Endothelial cell of umbilical vein (primary cell): ENCODE data around the gene NDUFB4. TPM values are rescaled to one million over a fixed set of nuclear protein-coding genes. Genes with fewer than 3 reads are reported as not detected.
A peak's percentile ranks its signal among the peaks of the same experiment; 100 is the strongest.

Source experiments
- BruUV-seq: library from RNA; stranded (reverse); fragments of 400-500 nt; replicated peaks from 2 replicates; lab custom pipeline; 2021; lab: Mats Ljungman, UMichigan
- CTCF ChIA-PET: fragments of 300-600, 350-600 bp; sonication (Branson Sonifier 250); formaldehyde crosslinking; loops from one replicate; lab custom pipeline; 2021; ENCODE audit warnings: antibody characterized with exemption, inconsistent platforms; lab: Charles Lee
- POLR2A ChIA-PET: fragments of 300-600, 350-600 bp; sonication (Branson Sonifier 250); formaldehyde crosslinking; loops from one replicate; lab custom pipeline; 2021; ENCODE audit warnings: antibody characterized with exemption, inconsistent platforms; lab: Charles Lee
- DNase-seq: peaks from one replicate; pipeline ENCODE4 v3.0.0-alpha.2; 2011; ENCODE audit warnings: low read depth, low spot score
- FAIRE-seq: peaks from 2 replicates; lab custom pipeline; 2011; peaks lifted over from hg19 to GRCh38; lab: Jason Lieb, UNC
- H2AFZ ChIP-seq: 2 replicates; pipeline ENCODE4 v1.6.0; 2012; ENCODE audit warnings: low read depth, low read length, control low read depth, inconsistent platforms
- H3K27ac ChIP-seq: 2 replicates; pipeline ENCODE4 v1.5.1; 2011; ENCODE audit warnings: low read depth, mild to moderate bottlenecking, control low read depth, low read length, moderate library complexity; ENCODE audit not compliant: insufficient read depth
- H3K27me3 ChIP-seq, 2 experiments: 2 replicates each; pipeline versions ENCODE4 v1.6.0 to v1.6.1; 2011; ENCODE audit warnings: low read length in 2 of 2, mixed read lengths in 1 of 2; ENCODE audit not compliant: control insufficient read depth in 2 of 2, insufficient read depth in 2 of 2
- H3K36me3 ChIP-seq, 2 experiments: 2 replicates in 1 of 2; 3 replicates in 1 of 2; pipeline ENCODE4 v1.5.1; 2011; ENCODE audit warnings: low read length in 2 of 2, mild to moderate bottlenecking in 1 of 2, moderate library complexity in 1 of 2; ENCODE audit not compliant: control insufficient read depth in 2 of 2, insufficient read depth in 2 of 2; ENCODE audit errors: extremely low read depth in 1 of 2
- H3K4me1 ChIP-seq: 3 replicates; pipeline ENCODE4 v1.5.1; 2011; ENCODE audit warnings: mild to moderate bottlenecking, low read length; ENCODE audit not compliant: control insufficient read depth, insufficient read depth; ENCODE audit errors: extremely low read depth
- H3K4me2 ChIP-seq: 2 replicates; pipeline ENCODE4 v1.6.1; 2011; ENCODE audit warnings: low read length, control low read depth, mixed read lengths; ENCODE audit not compliant: insufficient read depth
- H3K4me3 ChIP-seq, 3 experiments: fragments of 200-600 bp in 1 of 3; sonication (generic), shearing (Covaris generic) in 1 of 3; replicated peaks in 1 of 3; 2 replicates each; pipeline ENCODE4 v1.5.1; 2011 to 2016; ENCODE audit warnings: control low read depth in 3 of 3, low read length in 3 of 3, mild to moderate bottlenecking in 2 of 3, inconsistent platforms in 1 of 3, low read depth in 1 of 3, moderate library complexity in 1 of 3; ENCODE audit not compliant: insufficient read depth in 1 of 3
- H3K79me2 ChIP-seq: 2 replicates; pipeline ENCODE4 v1.6.0; 2012; ENCODE audit warnings: low read length, inconsistent platforms; ENCODE audit not compliant: control insufficient read depth, insufficient read depth
- H3K9ac ChIP-seq: replicated peaks from 2 replicates; pipeline ENCODE3; 2011; ENCODE audit warnings: low read length, control low read depth; ENCODE audit not compliant: insufficient read depth; ENCODE audit errors: extremely low read depth
- H3K9me1 ChIP-seq: replicated peaks from 3 replicates; pipeline ENCODE4 v1.6.0; 2011; ENCODE audit warnings: mild to moderate bottlenecking, low read length; ENCODE audit not compliant: control insufficient read depth, insufficient read depth; ENCODE audit errors: extremely low read depth
- H3K9me3 ChIP-seq: replicated peaks from 2 replicates; pipeline ENCODE4 v1.5.1; 2012; ENCODE audit warnings: low read length, inconsistent platforms; ENCODE audit not compliant: control insufficient read depth, insufficient read depth
- H4K20me1 ChIP-seq: replicated peaks from 2 replicates; pipeline ENCODE3; 2011; ENCODE audit warnings: mild to moderate bottlenecking, low read length; ENCODE audit not compliant: control insufficient read depth, insufficient read depth; ENCODE audit errors: extremely low read depth
- EZH2 ChIP-seq: IDR thresholded peaks from 2 replicates; pipeline ENCODE4 v1.6.1; 2012; ENCODE audit warnings: borderline replicate concordance, low read depth, mild to moderate bottlenecking, moderate library complexity, low read length, inconsistent platforms; ENCODE audit not compliant: severe bottlenecking
- FOS ChIP-seq: IDR thresholded peaks from 2 replicates; pipeline ENCODE4 v1.6.1; 2011; ENCODE audit warnings: mild to moderate bottlenecking, low read length, moderate library complexity, borderline replicate concordance; ENCODE audit not compliant: insufficient read depth
- GATA2 ChIP-seq: IDR thresholded peaks from 2 replicates; pipeline ENCODE4 v1.7.0; 2011; ENCODE audit warnings: low read depth, mild to moderate bottlenecking, moderate library complexity, mixed read lengths, low read length; ENCODE audit not compliant: insufficient read length, insufficient read depth
- JUN ChIP-seq: IDR thresholded peaks from 2 replicates; pipeline ENCODE4 v1.6.1; 2011; ENCODE audit warnings: borderline replicate concordance, low read depth; ENCODE audit not compliant: insufficient read length, insufficient read depth
- MAX ChIP-seq: IDR thresholded peaks from 2 replicates; pipeline ENCODE4 v1.6.1; 2011; ENCODE audit not compliant: insufficient read depth, insufficient read length
- MYC ChIP-seq: IDR thresholded peaks from one replicate; pipeline ENCODE4 v1.6.1; 2011; ENCODE audit warnings: mild to moderate bottlenecking, low read depth, low read length
- POLR2A ChIP-seq: IDR thresholded peaks from 2 replicates; pipeline ENCODE4 v1.6.1; 2012; ENCODE audit warnings: low read depth, mild to moderate bottlenecking, control low read depth, low read length
- POLR2AphosphoS5 ChIP-seq: IDR thresholded peaks from 2 replicates; pipeline ENCODE4 v1.6.1; 2012; ENCODE audit warnings: low read depth, mild to moderate bottlenecking, control low read depth, low read length, moderate library complexity; ENCODE audit not compliant: insufficient read depth
- dilution Hi-C: fragments of 300-500 bp; cut with MboI; formaldehyde crosslinking; loops from one replicate; pipeline ENCODE4 v1.15.0; 2019; ENCODE audit warnings: low sequenced_read_pairs; ENCODE audit not compliant: extremely low pct_ligation_motif_present
- intact Hi-C: fragments of 100-400 bp; cut with micrococcal nuclease; formaldehyde crosslinking; loops from one replicate; pipeline ENCODE4 v1.10.0; 2022
- polyA plus RNA-seq, 4 experiments: library from polyadenylated mRNA; depleted of rRNA in 3 of 4; stranded (reverse) in 3 of 4; unstranded in 1 of 4; fragments of >200 nt; gene quantifications; 2 replicates each; pipeline versions ENCODE4 v1.2.1 to v1.2.3, GENCODE V29; 2011 to 2012; ENCODE audit warnings: missing spikeins in 1 of 4
- total RNA-seq: library from RNA; stranded (reverse); gene quantifications from 2 replicates; pipeline ENCODE4 v1.2.3, GENCODE V29; 2021
- TF ChIP-seq, protein P1 (sequence below), 2 donors: IDR thresholded peaks; 1 replicate in 1 of 2; 2 replicates in 1 of 2; pipeline ENCODE4 v1.5.1; 2011; ENCODE audit warnings: low read length in 2 of 2, mild to moderate bottlenecking in 2 of 2, moderate library complexity in 2 of 2, control low read depth in 1 of 2, inconsistent platforms in 1 of 2, low read depth in 1 of 2; ENCODE audit not compliant: insufficient read depth in 1 of 2; ENCODE audit errors: extremely low read depth in 1 of 2

The NDUFB4 gene
- total and polyA plus RNA-seq, 2 donors (not counting 3 experiments of a cell fraction or from before 2014, with no cell fraction given): 140 to 191 TPM

GRCh38 chr3:120559242-120560061, 36.7 kb upstream of the NDUFB4 start:
- dilution Hi-C loops (no loop called here), intact Hi-C loops (loop anchor here (1.0 to 2.0 kb wide), 10 partner anchors 37 to 969 kb away; partner anchors contain the start of genes GSK3B, LRRC58, NDUFB4 and STXBP5L)
- peak; percentile 73 for DNase-seq
- H3K9me3 ChIP-seq: no peaks in the 10 kb centered on the region
- no peaks in the 10 kb centered on the region for H3K27me3 ChIP-seq
- ChIA-PET POLR2A (interaction anchor here (0.8 to 1.5 kb wide), 3 partner anchors 139 to 142 kb away, joined by 3 to 10 read pairs (median 5); no protein-coding TSS in a partner anchor), CTCF (interaction anchor here (0.6 to 9.0 kb wide), 51 partner anchors 8 to 1677 kb away, joined by 3 to 246 read pairs (median 4); partner anchors contain the start of genes FSTL1, LRRC58 and NDUFB4)
- peak overlapping the region; percentile 96 for H3K9ac ChIP-seq
- peak overlapping the region; percentile 79 for H2AFZ ChIP-seq
- TSS peak; percentile 75 for BruUV-seq
- no peaks in the 10 kb centered on the region for H4K20me1 ChIP-seq
- H3K27ac ChIP-seq: peak overlapping the region; percentile 96
- TF ChIP-seq POLR2A: no peak
- TF ChIP-seq MAX: peak; percentile 40
- TF ChIP-seq, protein P1, sequence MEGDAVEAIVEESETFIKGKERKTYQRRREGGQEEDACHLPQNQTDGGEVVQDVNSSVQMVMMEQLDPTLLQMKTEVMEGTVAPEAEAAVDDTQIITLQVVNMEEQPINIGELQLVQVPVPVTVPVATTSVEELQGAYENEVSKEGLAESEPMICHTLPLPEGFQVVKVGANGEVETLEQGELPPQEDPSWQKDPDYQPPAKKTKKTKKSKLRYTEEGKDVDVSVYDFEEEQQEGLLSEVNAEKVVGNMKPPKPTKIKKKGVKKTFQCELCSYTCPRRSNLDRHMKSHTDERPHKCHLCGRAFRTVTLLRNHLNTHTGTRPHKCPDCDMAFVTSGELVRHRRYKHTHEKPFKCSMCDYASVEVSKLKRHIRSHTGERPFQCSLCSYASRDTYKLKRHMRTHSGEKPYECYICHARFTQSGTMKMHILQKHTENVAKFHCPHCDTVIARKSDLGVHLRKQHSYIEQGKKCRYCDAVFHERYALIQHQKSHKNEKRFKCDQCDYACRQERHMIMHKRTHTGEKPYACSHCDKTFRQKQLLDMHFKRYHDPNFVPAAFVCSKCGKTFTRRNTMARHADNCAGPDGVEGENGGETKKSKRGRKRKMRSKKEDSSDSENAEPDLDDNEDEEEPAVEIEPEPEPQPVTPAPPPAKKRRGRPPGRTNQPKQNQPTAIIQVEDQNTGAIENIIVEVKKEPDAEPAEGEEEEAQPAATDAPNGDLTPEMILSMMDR (IDR thresholded peaks at IDR 0.05; ENCODE audit: extremely low read depth in 1 of 2, insufficient read depth in 1 of 2, low read depth in 1 of 2, low read length in 2 of 2): no peak
- TF ChIP-seq FOS: peak; percentile 86
- TF ChIP-seq MYC: no peak
- TF ChIP-seq POLR2AphosphoS5: peak; percentile 68
- TF ChIP-seq EZH2: no peak
- TF ChIP-seq GATA2: peak; percentile 85
- TF ChIP-seq JUN: no peak
- H3K4me2 ChIP-seq: peak overlapping the region; percentile 87
- H3K36me3 ChIP-seq: no peaks in the 10 kb centered on the region
- peaks cover 26% of the 10 kb centered on the region for H3K4me1 ChIP-seq
- peak; percentile 80 for FAIRE-seq
- no peaks in the 10 kb centered on the region for H3K79me2 ChIP-seq
- H3K9me1 ChIP-seq: no peaks in the 10 kb centered on the region
- H3K4me3 ChIP-seq: peak overlapping the region; percentile 22 to 85 (median 44)
